Type B pancreatic cell (in vitro differentiated cells): Measurements from ENCODE around the gene GPATCH2. TPM values are rescaled to one million over a fixed set of nuclear protein-coding genes. Genes with fewer than 3 reads are reported as not detected.

Experiments
- DNase-seq: peaks from one replicate; pipeline ENCODE4 v3.0.0; 2021; ENCODE audit warnings: mixed read lengths; ENCODE audit not compliant: unreplicated experiment; ENCODE audit errors: extremely low spot score
- H3K27ac Mint-ChIP-seq: 2 replicates; pipeline ENCODE4 v1.8.0; 2021; ENCODE audit warnings: mild to moderate bottlenecking, mixed read lengths
- H3K27me3 Mint-ChIP-seq: 2 replicates; pipeline ENCODE4 v1.8.0; 2021; ENCODE audit warnings: mixed read lengths
- H3K36me3 Mint-ChIP-seq: 2 replicates; pipeline ENCODE4 v1.8.0; 2021; ENCODE audit warnings: mixed read lengths
- H3K4me1 Mint-ChIP-seq: one replicate; pipeline ENCODE4 v1.8.0; 2021; ENCODE audit warnings: mixed read lengths; ENCODE audit not compliant: unreplicated experiment
- H3K4me3 Mint-ChIP-seq: 2 replicates; pipeline ENCODE4 v1.8.0; 2021; ENCODE audit warnings: mild to moderate bottlenecking, mixed read lengths
- H3K9me3 Mint-ChIP-seq: 2 replicates; pipeline ENCODE4 v1.8.0; 2021; ENCODE audit warnings: mixed read lengths
- total RNA-seq: library from RNA; stranded (reverse); gene quantifications from 2 replicates; pipeline ENCODE4 v1.2.1, GENCODE V29; 2021; ENCODE audit warnings: low replicate concordance
- TF ChIP-seq, protein P1 (sequence below): fragments of 200-600 bp; sonication (generic); conservative IDR thresholded peaks from 2 replicates; pipeline ENCODE4 v1.5.0; 2021; ENCODE audit warnings: antibody characterized with exemption, mild to moderate bottlenecking

The GPATCH2 gene
- total RNA-seq, 1 donor from 2014 or later, result 18.7 TPM

DNA sequence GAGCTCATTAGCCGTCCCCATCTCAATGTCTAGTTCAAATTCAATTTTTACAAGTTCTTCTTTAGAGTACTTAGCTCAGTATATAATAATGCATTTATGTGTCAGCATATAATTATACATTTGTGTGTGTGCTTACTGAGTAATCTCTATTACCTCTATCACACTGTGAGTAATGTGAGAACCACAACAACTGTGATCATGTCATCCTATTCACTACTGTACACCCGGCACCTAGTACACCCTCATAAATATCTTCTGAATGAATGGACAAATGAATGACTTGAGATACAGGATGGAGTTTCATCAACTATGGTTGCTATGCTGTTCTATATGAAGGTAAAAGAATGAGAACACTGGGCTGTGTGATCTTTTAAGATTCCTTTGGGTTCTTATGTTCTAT lies 124.0 kb downstream of the GPATCH2 start:
- H3K4me3 Mint-ChIP-seq, result no peak overlapping the region
- no peaks in the 10 kb centered on the region for H3K9me3 Mint-ChIP-seq
- H3K27ac Mint-ChIP-seq, result no peak overlapping the region
- no peaks in the 10 kb centered on the region for H3K27me3 Mint-ChIP-seq
- TF ChIP-seq, protein P1, sequence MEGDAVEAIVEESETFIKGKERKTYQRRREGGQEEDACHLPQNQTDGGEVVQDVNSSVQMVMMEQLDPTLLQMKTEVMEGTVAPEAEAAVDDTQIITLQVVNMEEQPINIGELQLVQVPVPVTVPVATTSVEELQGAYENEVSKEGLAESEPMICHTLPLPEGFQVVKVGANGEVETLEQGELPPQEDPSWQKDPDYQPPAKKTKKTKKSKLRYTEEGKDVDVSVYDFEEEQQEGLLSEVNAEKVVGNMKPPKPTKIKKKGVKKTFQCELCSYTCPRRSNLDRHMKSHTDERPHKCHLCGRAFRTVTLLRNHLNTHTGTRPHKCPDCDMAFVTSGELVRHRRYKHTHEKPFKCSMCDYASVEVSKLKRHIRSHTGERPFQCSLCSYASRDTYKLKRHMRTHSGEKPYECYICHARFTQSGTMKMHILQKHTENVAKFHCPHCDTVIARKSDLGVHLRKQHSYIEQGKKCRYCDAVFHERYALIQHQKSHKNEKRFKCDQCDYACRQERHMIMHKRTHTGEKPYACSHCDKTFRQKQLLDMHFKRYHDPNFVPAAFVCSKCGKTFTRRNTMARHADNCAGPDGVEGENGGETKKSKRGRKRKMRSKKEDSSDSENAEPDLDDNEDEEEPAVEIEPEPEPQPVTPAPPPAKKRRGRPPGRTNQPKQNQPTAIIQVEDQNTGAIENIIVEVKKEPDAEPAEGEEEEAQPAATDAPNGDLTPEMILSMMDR, result no peak
- no peak for DNase-seq
- H3K36me3 Mint-ChIP-seq, result peaks cover 8% of the 10 kb centered on the region
- H3K4me1 Mint-ChIP-seq, result no peaks in the 10 kb centered on the region

DNA sequence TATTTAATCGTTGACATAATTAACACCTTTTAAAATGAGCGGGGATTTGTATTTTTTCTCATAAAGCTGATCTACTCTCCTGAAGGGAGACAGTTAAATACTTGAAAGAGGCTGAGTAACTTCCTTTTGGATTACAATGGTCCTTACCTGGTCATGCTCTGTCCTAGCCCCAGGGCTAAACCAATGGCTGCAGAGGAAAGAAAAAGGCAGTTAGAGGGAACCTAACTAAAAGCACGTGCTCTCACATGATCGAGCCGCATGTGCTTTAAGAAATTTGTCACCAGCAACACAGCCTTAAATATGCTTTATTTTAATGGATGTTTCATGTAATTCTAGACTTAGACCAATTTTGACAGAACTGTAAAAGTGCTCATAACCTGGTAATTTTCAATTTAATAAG lies 132.7 kb downstream of the GPATCH2 start:
- Mint-ChIP-seq H3K4me3 (no peak overlapping the region), H3K4me1 (no peaks in the 10 kb centered on the region), H3K27me3 (no peaks in the 10 kb centered on the region), H3K36me3 (peaks cover 4% of the 10 kb centered on the region), H3K27ac (no peak overlapping the region), H3K9me3 (no peaks in the 10 kb centered on the region)
- no peak for DNase-seq
- TF ChIP-seq, protein P1, result no peak

DNA sequence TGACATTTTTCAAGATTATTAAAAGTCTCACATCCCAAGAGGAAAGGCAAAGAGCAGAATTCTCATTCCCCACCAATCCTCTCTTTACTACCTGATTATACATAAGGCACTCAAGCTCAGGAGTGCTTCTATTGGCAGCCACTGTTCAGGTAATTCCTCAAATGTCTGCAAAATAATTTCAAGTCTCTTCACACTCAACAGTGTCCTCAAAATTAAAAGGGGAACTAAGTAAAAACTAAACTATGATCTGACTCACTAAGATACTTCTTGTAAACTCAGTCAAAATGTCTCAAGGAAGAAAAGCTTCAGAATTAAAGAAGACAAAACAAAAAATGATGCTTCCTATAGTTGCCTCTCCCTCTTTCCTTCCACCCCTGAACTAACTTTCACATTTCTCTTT lies 135.6 kb downstream of the GPATCH2 start:
- Mint-ChIP-seq H3K4me3 (no peak overlapping the region), H3K9me3 (no peaks in the 10 kb centered on the region), H3K27me3 (no peaks in the 10 kb centered on the region), H3K36me3 (peaks cover 6% of the 10 kb centered on the region), H3K27ac (no peak overlapping the region), H3K4me1 (no peaks in the 10 kb centered on the region)
- DNase-seq, result no peak
- TF ChIP-seq, protein P1, result no peak

DNA sequence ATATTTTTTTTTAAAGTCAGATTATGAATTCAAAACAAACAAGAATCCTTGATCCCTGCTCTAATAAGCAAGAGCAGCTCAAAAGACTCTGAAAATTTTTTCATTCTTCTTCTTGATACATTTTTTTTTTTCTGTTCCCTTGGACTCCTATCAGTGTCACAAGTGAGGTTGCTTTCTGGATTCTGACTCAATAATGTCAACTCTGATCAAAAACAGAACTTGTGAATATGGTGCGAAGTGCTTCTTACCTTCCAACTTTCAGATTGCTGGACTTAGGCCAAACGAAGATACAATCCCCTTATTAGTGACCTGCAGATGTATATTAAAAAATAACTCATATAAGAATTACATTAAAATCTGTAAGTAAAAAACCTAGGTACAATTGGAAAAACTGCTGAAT lies 136.1 kb downstream of the GPATCH2 start:
- Mint-ChIP-seq H3K27me3 (no peaks in the 10 kb centered on the region), H3K36me3 (peaks cover 10% of the 10 kb centered on the region), H3K4me3 (no peak overlapping the region), H3K9me3 (no peaks in the 10 kb centered on the region), H3K27ac (no peak overlapping the region), H3K4me1 (no peaks in the 10 kb centered on the region)
- DNase-seq, result no peak
- TF ChIP-seq, protein P1, result no peak

DNA sequence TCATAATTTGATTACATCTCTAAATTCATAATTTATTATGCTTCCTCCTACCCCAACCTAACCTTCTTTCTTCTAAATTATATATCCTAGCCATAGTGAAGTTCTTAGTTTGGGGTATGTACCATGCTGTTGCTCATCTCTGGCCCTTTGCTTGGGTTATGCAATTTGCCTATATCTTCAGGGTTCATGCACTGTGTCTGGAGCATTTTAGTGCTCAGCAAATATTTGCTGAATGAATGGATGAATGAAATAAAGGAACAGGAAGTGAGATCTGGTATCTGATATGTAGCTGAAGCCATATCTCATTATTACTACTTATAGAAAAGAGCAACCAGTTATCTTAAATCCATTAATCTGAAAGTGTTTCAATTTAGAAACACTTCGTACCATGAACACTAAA lies 137.6 kb downstream of the GPATCH2 start:
- Mint-ChIP-seq H3K27me3 (no peaks in the 10 kb centered on the region), H3K27ac (no peak overlapping the region), H3K36me3 (peaks cover 10% of the 10 kb centered on the region), H3K9me3 (no peaks in the 10 kb centered on the region), H3K4me3 (no peak overlapping the region), H3K4me1 (no peaks in the 10 kb centered on the region)
- TF ChIP-seq, protein P1, result no peak
- no peak for DNase-seq

DNA sequence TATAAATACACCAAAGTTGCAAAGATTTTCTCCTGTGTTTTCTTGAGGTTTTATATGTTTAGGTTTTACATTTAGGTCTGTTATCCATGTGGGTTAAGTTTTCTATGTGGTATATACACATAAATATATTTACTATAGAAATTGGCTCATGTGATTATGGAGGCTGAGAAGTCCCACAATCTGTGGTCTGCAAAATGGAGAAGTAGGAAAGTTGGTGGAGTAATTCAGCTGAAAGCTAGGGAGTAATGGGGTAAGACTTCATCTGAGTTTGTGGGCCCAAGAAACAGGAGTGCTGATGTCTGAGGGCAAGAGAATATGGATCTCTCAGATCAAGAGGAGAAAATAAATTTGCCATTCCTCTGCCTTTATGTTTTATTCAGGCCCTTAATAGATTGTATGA lies 146.0 kb downstream of the GPATCH2 start:
- DNase-seq, result no peak
- Mint-ChIP-seq H3K27me3 (no peaks in the 10 kb centered on the region), H3K4me3 (no peak overlapping the region), H3K9me3 (peaks cover 4% of the 10 kb centered on the region), H3K36me3 (peaks cover 20% of the 10 kb centered on the region), H3K4me1 (no peaks in the 10 kb centered on the region), H3K27ac (no peak overlapping the region)
- TF ChIP-seq, protein P1, result no peak
